Mammary epithelial cell (primary cell): ENCODE results near the gene PAX5.

Experiments
- CTCF ChIP-seq, 2 donors: IDR thresholded peaks in 1 of 2; conservative IDR thresholded peaks in 1 of 2; 2 replicates each; pipeline ENCODE4 v1.5.1; 2011 to 2012; ENCODE audit warnings: inconsistent platforms in 2 of 2, low read length in 2 of 2, mild to moderate bottlenecking in 2 of 2, control low read depth in 1 of 2, low read depth in 1 of 2; ENCODE audit not compliant: insufficient read depth in 1 of 2; ENCODE audit errors: extremely low read depth in 1 of 2
- EZH2 ChIP-seq: IDR thresholded peaks from 2 replicates; pipeline ENCODE4 v1.6.1; 2012; ENCODE audit warnings: low read length, inconsistent platforms, borderline replicate concordance

GRCh38 chr9:36798350-36799065 lies 235.6 kb downstream of the PAX5 start:
- peak; percentile 5 to 23 for TF ChIP-seq CTCF (conservative IDR thresholded peaks at IDR 0.05 in 1 of 2, IDR thresholded peaks at IDR 0.05 in 1 of 2; ENCODE audit: extremely low read depth in 1 of 2, insufficient read depth in 1 of 2, low read depth in 1 of 2, low read length in 2 of 2)
- TF ChIP-seq EZH2 = no peak
